Measurements from ENCODE around the gene HDGF. TPM values are rescaled to one million over a fixed set of nuclear protein-coding genes. Genes with fewer than 3 reads are reported as not detected.
A peak's percentile ranks its signal among the peaks of the same experiment; 100 is the strongest.

HDGF gene
- total RNA-seq, result 98.9 TPM

DNA sequence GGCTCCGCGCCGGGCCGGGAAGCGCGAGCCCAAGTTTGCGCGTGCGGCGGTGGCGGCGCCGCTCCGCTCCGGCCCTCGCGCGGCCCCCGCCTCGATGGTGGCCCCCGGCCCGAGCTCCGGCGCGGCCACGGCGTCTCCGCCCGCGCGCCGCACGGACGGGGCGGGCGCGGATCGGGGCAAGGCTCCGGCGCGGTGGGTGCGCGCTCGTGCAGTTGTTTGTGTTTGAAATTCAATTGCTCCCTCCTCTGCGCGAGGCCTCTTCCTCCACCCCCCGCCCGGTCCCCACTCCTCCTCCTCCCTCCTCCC lies at the start of gene HDGF:
HDGF (minus strand) TSS at position 225 of the 306 bp plus-strand sequence. CDS start 246 bp downstream, outside the sequence.
- no peaks in the 10 kb centered on the region for H3K9me3 ChIP-seq (ENCODE audit: low read depth, low read length)
- H3K4me1 ChIP-seq (ENCODE audit: insufficient read depth, low read length), result peaks cover 59% of the 10 kb centered on the region
- H3K4me3 ChIP-seq (ENCODE audit: low read length), result peak within 1 kb of the TSS; percentile 94
- H3K27me3 ChIP-seq (ENCODE audit: insufficient read depth, low read length), result no peaks in the 10 kb centered on the region

DNA sequence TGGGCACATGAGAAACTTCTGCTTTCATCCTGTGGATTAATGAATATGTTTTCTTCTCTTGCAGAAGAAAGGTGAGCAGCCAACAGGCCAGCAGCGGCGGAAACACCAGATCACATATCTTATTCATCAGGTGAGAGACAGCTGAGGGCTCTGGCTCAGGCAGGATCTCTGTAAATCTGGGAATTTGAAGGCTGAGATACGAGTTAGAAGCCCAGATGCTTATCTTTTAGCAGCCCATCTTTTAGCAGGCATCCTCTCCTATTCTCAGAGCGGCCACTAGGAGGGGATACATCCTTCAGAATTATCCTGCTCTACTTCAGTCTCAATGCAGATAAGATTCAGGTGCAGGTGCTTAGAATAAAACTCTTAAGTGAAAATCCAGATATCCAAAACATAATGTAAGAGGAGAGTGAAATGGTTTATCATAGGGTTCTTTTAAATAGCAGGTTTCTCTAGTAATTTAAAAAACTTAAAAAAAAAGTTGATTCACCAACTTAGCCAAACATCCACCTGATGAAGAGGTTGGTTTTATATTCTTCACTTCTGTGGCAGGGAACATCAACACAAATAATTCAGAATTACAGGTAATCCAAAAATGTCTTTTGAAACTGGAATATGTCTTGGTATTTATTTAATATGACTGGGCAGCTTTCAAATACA lies 45.9 kb upstream of the HDGF start:
- no peaks in the 10 kb centered on the region for H3K9me3 ChIP-seq (ENCODE audit: low read depth, low read length)
- no peak overlapping the region for H3K4me3 ChIP-seq (ENCODE audit: low read length)
- no peaks in the 10 kb centered on the region for H3K27me3 ChIP-seq (ENCODE audit: insufficient read depth, low read length)
- peaks cover 7% of the 10 kb centered on the region for H3K4me1 ChIP-seq (ENCODE audit: insufficient read depth, low read length)

DNA sequence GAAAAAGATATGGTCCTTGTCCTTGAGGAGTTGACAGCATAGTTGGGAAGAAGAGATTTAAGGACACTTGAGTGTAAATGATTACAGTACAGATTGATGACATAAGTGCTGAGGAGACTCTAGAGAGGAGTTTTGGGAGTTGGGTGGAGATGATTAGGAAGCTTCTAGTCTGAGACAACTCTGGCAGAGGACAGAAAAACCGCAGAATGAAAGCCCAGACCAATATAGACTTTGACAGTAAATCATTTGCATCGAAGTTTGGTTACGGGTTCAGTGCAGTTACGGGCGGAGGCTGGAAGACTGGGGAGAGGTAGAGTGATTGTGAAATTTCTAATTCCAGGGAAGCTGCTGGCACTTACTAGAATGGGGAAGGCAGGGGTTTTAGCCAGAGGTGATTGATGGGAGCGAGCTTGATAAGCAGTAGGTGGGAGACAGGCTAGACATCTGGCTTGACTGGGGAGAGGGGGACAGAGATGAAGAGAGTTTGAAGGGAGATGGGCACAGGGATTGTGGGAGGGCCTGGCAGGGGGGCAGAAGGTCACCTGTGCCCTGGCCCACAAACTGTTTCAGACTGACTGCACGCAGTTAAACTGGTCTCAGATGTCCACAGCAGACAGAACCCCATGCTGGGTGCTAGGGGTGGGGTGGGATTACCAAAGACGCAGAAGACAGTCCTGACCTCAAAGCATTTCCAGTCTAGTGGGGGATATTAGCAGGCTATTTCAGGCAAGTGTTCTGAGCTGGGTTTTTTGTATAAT lies 45.0 kb upstream of the HDGF start:
- H3K27me3 ChIP-seq (ENCODE audit: insufficient read depth, low read length), result no peaks in the 10 kb centered on the region

DNA sequence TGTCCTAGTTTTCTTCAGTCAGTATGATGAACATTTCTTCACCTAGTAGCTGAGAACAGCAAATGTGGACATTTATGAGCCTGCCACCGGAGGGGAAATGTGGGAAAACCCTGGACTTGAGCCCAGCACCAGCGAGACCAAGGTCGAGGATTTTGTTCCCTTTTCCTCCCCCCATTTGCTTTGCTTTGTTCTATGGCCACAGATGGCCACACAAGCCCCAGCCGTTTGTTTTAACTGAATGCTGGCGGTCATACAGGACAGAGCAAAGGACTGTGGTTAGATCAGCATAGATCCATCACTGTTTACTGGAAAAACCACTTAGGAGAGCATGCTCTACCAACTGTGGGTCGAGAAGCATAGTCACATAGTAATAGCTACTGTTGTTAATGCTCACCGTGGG lies 44.3 kb upstream of the HDGF start:
- Histone ChIP-seq H3K4me1 (ENCODE audit: insufficient read depth, low read length) (peaks cover 5% of the 10 kb centered on the region), H3K27me3 (ENCODE audit: insufficient read depth, low read length) (no peaks in the 10 kb centered on the region), H3K4me3 (ENCODE audit: low read length) (no peak overlapping the region), H3K9me3 (ENCODE audit: low read depth, low read length) (no peaks in the 10 kb centered on the region)

More for the DNA sequence above, 45.0 kb upstream of the HDGF start:
- peaks cover 6% of the 10 kb centered on the region for H3K4me1 ChIP-seq (ENCODE audit: insufficient read depth, low read length)
- no peaks in the 10 kb centered on the region for H3K9me3 ChIP-seq (ENCODE audit: low read depth, low read length)
- no peak overlapping the region for H3K4me3 ChIP-seq (ENCODE audit: low read length)

DNA sequence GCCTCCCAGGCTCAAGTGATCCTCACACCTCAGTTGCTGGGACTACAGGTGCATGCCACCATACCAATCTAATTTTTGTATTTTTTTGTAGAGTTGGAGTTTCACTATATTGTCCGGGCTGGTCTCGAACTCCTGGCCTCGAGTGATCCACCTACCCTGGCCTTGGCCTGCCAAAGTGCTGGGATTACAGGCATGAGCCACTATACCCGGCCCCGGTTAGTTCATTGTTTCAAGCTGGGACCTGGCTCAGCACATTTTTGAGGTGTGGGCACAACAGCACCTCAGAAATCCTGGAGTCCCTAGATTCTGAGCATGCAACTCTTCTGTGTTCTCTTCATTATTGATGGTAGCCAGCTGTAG lies 43.9 kb upstream of the HDGF start:
- Histone ChIP-seq H3K4me1 (ENCODE audit: insufficient read depth, low read length) (peaks cover 5% of the 10 kb centered on the region), H3K27me3 (ENCODE audit: insufficient read depth, low read length) (no peaks in the 10 kb centered on the region), H3K9me3 (ENCODE audit: low read depth, low read length) (no peaks in the 10 kb centered on the region), H3K4me3 (ENCODE audit: low read length) (no peak overlapping the region)

DNA sequence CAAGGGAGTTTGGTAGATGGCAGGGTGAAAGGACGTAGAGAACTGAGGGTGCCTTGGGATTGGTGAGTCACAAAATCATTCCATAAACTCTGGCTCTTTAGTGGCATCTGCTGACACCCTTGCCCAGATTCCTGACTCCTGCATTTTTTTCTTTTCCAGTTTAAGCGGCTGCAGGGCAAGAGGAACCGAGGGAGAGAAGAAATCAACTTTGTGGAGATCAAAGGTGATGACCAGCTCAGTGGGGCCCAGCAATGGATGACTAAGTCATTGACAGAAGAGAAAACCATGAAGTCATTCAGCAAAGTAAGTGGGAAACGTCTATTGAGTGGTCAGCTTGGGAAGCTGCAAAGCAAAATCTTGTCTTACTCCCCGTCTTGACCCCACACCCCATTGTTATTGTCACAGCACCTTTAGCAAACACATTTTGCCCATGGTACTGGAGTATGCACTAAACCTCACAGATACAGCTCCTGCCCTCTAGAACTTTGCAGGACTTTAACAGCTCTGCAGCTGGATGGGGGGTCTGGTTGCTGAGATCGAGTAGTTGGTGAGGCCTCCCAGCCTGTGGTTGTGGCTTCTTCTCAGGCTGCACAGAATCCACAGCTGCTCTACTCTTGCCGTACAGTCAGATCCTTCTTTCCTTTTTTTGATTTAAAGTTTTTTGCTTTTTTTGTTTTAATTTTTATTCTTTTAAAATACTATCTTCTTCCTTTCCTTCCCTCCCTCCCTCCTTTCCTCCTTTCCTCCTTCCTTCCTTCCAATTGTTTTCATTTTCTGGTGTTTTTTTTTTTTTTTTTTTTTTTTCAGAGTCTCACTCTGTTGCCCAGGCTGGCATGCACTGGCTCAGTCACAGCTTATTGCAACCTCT lies 43.3 kb upstream of the HDGF start:
- no peaks in the 10 kb centered on the region for H3K27me3 ChIP-seq (ENCODE audit: insufficient read depth, low read length)
- H3K9me3 ChIP-seq (ENCODE audit: low read depth, low read length), result no peaks in the 10 kb centered on the region
- no peak overlapping the region for H3K4me3 ChIP-seq (ENCODE audit: low read length)

DNA sequence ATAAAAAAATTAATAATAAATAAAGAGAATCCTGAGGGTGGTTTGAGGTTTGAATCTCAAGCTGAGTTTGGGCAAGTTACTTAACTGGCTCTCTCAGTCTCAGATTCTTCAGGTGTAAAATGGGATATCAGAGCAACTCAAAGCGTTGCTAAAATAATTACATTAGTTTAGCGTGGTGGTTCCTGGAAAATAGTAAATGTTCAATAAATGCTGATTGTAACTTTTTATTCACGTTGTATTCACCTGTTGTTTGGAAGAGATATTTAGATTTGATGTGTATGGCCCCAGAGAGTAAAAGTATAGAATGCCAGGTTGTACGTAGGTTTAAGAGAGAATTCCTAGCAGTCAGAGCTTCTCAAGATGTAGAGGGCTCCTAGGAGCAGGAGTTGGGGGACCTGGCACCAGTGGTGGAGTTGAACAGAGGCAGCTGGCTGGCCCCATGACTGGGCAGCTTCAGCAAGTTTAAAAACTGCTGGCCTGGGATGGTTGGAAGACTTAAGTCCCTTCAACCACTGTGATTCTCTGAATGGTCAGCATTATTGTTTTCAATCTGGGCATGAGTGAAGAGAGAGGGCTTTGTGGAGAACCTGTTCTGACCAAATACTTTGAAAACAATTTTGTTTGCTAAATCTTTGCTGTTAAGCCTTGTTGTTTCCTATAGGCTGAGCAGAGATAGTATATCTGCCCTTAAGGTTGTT lies 38.3 kb upstream of the HDGF start:
- H3K27me3 ChIP-seq (ENCODE audit: insufficient read depth, low read length), result no peaks in the 10 kb centered on the region
- peaks cover 5% of the 10 kb centered on the region for H3K4me1 ChIP-seq (ENCODE audit: insufficient read depth, low read length)
- H3K9me3 ChIP-seq (ENCODE audit: low read depth, low read length), result no peaks in the 10 kb centered on the region
- H3K4me3 ChIP-seq (ENCODE audit: low read length), result no peak overlapping the region

More for the DNA sequence above, 43.3 kb upstream of the HDGF start:
- H3K4me1 ChIP-seq (ENCODE audit: insufficient read depth, low read length), result peaks cover 5% of the 10 kb centered on the region

DNA sequence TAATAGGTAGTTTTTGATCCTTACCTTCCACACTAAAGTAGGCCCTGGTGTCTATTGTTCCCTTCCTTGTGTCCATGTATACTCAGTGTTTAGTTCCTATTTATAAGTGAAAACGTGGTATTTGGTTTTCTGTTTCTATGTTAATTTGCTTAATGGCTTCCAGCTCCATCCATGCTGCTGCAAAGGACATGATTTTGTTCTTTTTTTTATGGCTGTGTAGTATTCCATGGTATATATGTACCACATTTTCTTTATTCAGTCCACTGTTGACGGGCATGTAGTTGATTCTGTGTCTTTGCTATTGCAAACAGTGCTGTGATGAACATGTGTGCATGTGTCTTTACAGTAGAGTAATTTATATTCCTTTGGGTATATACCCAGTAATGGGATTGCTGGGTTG lies 36.7 kb upstream of the HDGF start:
- peaks cover 5% of the 10 kb centered on the region for H3K4me1 ChIP-seq (ENCODE audit: insufficient read depth, low read length)
- H3K9me3 ChIP-seq (ENCODE audit: low read depth, low read length), result no peaks in the 10 kb centered on the region
- no peaks in the 10 kb centered on the region for H3K27me3 ChIP-seq (ENCODE audit: insufficient read depth, low read length)
- H3K4me3 ChIP-seq (ENCODE audit: low read length), result no peak overlapping the region

DNA sequence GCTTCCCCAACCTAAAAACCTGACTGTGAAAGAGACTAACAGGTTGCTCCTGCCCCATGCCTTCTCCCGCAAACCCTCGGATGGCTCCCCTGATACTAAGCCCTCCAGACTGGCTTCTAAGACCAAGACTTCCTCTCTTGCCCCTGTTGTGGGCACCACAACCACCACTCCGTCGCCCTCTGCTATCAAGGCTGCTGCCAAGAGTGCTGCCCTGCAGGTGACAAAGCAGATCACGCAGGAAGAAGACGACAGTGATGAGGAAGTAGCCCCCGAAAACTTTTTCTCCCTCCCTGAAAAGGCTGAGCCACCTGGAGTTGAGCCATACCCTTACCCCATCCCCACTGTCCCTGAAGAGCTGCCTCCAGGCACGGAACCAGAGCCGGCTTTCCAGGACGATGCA lies 35.2 kb upstream of the HDGF start:
- no peaks in the 10 kb centered on the region for H3K9me3 ChIP-seq (ENCODE audit: low read depth, low read length)
- H3K4me3 ChIP-seq (ENCODE audit: low read length), result no peak overlapping the region
- H3K27me3 ChIP-seq (ENCODE audit: insufficient read depth, low read length), result no peaks in the 10 kb centered on the region
- peaks cover 5% of the 10 kb centered on the region for H3K4me1 ChIP-seq (ENCODE audit: insufficient read depth, low read length)

DNA sequence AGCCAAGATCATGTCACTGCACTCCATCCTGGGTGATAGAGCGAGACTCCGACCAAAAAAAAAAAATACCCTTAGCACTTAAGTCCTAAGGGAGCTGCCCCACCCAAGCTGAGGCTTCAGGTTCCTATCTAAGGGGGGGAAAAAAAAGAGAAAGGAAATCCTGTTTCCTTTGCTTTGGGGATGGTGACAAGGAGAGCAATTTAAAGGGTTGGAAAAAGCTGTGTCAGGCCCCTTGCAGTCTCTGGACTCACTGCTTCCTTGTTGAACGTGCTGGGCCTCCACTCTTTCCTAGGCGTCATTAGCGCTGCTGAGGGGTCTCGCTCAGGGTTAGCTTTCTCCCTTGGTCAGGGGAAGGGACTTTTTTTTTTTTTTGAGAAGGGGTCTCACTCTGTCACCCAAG lies 34.0 kb upstream of the HDGF start:
- Histone ChIP-seq H3K4me1 (ENCODE audit: insufficient read depth, low read length) (no peaks in the 10 kb centered on the region), H3K4me3 (ENCODE audit: low read length) (no peak overlapping the region)

DNA sequence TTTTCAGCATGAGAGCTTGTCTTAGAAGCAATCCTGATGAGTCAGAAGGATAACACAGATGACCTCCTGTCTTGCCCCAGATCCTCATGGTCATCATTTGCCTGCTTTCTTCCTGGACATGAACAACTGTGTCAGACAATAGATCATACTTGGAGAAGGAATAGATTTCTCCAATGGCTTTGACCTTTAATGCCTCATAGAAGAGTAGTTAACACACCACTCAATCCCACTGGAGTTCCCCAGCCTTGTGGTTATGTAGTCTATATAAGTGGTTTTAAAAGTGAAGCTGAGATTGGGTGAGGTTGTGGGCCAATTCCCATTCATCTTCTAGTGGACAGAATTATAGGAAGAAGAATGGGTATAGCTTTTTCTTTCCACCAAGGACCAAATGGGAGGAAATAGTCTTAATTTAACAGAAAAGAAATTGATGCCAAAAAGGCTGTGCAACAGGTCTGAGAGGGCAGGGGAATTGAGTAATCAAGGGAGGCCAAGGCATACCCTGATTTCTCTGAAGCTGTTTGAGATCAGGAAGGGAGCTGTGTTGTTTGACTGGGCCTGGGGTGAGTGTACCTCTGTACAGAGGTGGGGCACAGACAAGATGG lies 30.2 kb upstream of the HDGF start:
- H3K27me3 ChIP-seq (ENCODE audit: insufficient read depth, low read length), result no peaks in the 10 kb centered on the region
- no peak overlapping the region for H3K4me3 ChIP-seq (ENCODE audit: low read length)
- H3K9me3 ChIP-seq (ENCODE audit: low read depth, low read length), result no peaks in the 10 kb centered on the region
- peaks cover 3% of the 10 kb centered on the region for H3K4me1 ChIP-seq (ENCODE audit: insufficient read depth, low read length)

More for the DNA sequence above, 34.0 kb upstream of the HDGF start:
- H3K27me3 ChIP-seq (ENCODE audit: insufficient read depth, low read length), result no peaks in the 10 kb centered on the region
- H3K9me3 ChIP-seq (ENCODE audit: low read depth, low read length), result no peaks in the 10 kb centered on the region

DNA sequence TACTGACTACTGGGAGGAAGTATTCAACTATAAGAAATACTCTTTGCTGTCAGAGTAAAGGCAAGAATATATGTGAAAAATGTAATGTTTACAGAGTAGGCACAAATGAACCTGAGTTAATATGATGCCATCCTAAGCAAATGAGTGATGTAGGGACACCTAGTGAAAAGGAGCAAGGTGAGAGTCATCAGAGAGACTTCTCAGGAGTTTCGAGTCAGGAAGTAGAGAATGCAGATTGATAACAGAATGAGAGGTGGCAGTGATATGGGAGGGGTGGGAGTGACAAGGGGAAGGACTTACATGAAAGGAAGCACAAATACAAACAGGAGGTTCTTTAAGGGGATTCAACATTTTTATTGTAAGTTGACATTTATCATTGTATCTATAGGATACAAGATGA lies 26.1 kb upstream of the HDGF start:
- Histone ChIP-seq H3K4me1 (ENCODE audit: insufficient read depth, low read length) (peaks cover 10% of the 10 kb centered on the region), H3K9me3 (ENCODE audit: low read depth, low read length) (no peaks in the 10 kb centered on the region), H3K27me3 (ENCODE audit: insufficient read depth, low read length) (no peaks in the 10 kb centered on the region), H3K4me3 (ENCODE audit: low read length) (no peak overlapping the region)

DNA sequence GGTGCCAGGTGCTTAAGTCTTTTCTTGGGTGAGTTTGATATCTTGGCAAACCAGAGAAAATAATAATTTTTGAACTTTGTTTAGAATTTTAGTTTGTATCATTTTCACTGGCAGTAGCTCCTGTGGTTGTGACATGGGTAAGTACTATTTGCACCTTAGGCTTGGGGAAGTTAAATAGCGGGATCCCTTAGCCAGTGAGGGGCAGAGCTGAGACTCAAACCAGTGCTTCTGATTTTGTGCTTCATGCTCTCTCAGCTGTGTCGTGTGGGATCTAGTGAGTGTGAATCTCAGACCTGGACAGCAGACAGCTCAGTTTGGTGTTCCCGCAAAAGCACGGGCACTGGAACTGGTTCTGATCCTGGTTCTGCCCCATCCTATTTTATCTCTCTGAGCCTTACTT lies 25.5 kb upstream of the HDGF start:
- H3K4me3 ChIP-seq (ENCODE audit: low read length), result no peak overlapping the region
- no peaks in the 10 kb centered on the region for H3K27me3 ChIP-seq (ENCODE audit: insufficient read depth, low read length)
- H3K4me1 ChIP-seq (ENCODE audit: insufficient read depth, low read length), result peaks cover 10% of the 10 kb centered on the region
- no peaks in the 10 kb centered on the region for H3K9me3 ChIP-seq (ENCODE audit: low read depth, low read length)

DNA sequence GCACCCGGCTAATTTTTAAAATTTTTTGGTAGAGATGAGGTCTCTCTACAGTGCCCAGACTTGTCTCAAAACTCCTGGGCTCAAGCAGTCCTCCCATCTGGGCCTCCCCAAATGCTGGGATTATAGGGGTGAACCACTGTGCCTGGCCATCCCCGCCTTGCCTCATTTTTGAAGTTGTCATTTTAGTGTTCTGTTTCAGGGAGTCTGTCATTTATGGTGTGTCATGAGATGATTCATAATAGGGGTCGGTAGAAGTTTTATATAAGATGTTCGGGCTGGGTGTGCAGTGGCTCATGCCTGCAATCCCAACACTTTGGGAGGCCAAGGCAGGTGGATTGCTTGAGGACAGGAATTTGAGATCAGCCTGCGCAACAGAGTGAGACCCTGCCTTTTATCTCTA lies 24.3 kb upstream of the HDGF start:
- no peaks in the 10 kb centered on the region for H3K9me3 ChIP-seq (ENCODE audit: low read depth, low read length)
- H3K27me3 ChIP-seq (ENCODE audit: insufficient read depth, low read length), result no peaks in the 10 kb centered on the region
- no peak overlapping the region for H3K4me3 ChIP-seq (ENCODE audit: low read length)
- H3K4me1 ChIP-seq (ENCODE audit: insufficient read depth, low read length), result peaks cover 15% of the 10 kb centered on the region

All from mononuclear cell (primary cell).